Pancreas (tissue), 10 donors: Measurements from ENCODE around the gene PLK5. TPM values are rescaled to one million over a fixed set of nuclear protein-coding genes. Genes with fewer than 3 reads are reported as not detected.

ENCODE experiments used
- ATAC-seq, 4 donors: fragments of 200-7000 bp; cut with Tn5 transposase; one replicate each; pipeline versions ENCODE4 v1.8.0 to v1.9.1; 2020; ENCODE audit warnings: mild to moderate bottlenecking in 4 of 4, moderate library complexity in 4 of 4
- DNase-seq, 6 donors: peaks; one replicate each; pipeline ENCODE4 v3.0.0-alpha.2; 2020
- FAIRE-seq: peaks from 2 replicates; lab custom pipeline; 2012; peaks lifted over from hg19 to GRCh38; lab: Jason Lieb, UNC
- H3K27ac ChIP-seq, 4 donors: fragments of 200-600 bp; sonication (generic); 1 replicate in 3 of 4; 2 replicates in 1 of 4; pipeline versions ENCODE4 v1.5.0 to v1.8.0; 2020
- H3K27me3 ChIP-seq, 4 donors: fragments of 200-600 bp; one replicate each; pipeline ENCODE4 v1.8.0; 2021
- H3K36me3 ChIP-seq, 3 donors: fragments of 200-600 bp; sonication (generic) in 1 of 3; one replicate each; pipeline versions ENCODE4 v1.5.0 to v1.8.0; 2020 to 2021
- H3K4me1 ChIP-seq, 3 donors: fragments of 200-600 bp; one replicate each; pipeline ENCODE4 v1.8.0; 2021
- H3K4me3 ChIP-seq, 4 donors: fragments of 200-600 bp; sonication (generic) in 2 of 4; one replicate each; pipeline versions ENCODE4 v1.5.0 to v1.8.0; 2020 to 2021
- H3K9me3 ChIP-seq, 4 donors: fragments of 200-600 bp; one replicate each; pipeline ENCODE4 v1.8.0; 2021
- CTCF ChIP-seq, 4 donors: fragments of 200-600 bp; sonication (generic) in 3 of 4; IDR thresholded peaks; one replicate each; pipeline versions ENCODE4 v1.5.0 to v1.8.0; 2021; ENCODE audit warnings: antibody characterized with exemption in 4 of 4
- WGBS, 2 donors: extraction: QIAGEN DNeasy Blood & Tissue Kit; methylation state at CpG; one replicate each; pipeline ENCODE4 v1.1.7; 2013; 5-methylcytosine and 5-hydroxymethylcytosine counted together
- intact Hi-C, 3 donors: fragments of 100-400 bp; cut with DNase I; formaldehyde crosslinking; loops; one replicate each; pipeline versions ENCODE4 v1.11.1 to v1.14.2; 2022
- polyA plus RNA-seq, 2 donors: library from polyadenylated mRNA; stranded (reverse); fragments of 200-250 nt; gene quantifications; one replicate each; pipeline ENCODE4 v1.2.3, GENCODE V29; 2013
- total RNA-seq, 6 donors: library from RNA; stranded (reverse); fragmentation: NEBNext Ultra II Directional in 4 of 6; extraction: Animal tissue kit (Norgen Biotek cat#: 25700) in 4 of 6; gene quantifications; one replicate each; pipeline versions ENCODE4 v1.2.1 to v1.2.4, GENCODE V29; 2021 to 2023
- donor health status: healthy with polysubstance abuse.
- donor health status: DM: no; HTN: no; CAD: no; lungs with moderate emphysema.
- donor health status: DM: no; HTN: no; CAD: no.
- donor health status: control.
- donor health status: control.
- donor health status: Bipolar disorder and iron deficiency.
- donor health status: DM: yes; HTN: yes; CAD: no.
- donor health status: DM: no; HTN: no; CAD: no.
- donor health status: DM: no; HTN: no; CAD: no.
- donor health status: DM: yes; HTN: yes; CAD: no.

The PLK5 gene
- total and polyA plus RNA-seq, 8 donors: 0.11 to 0.23 TPM; not detected in 6

- FAIRE-seq: no peak
- 88 to 91% methylated on average over 11 of the region's 11 CpGs for WGBS, 2 donors
Observed at GRCh38 chr19:1488282-1488601, 35.6 kb upstream of the PLK5 start.

GRCh38 chr19:1489463-1490310 is 34.2 kb upstream of the PLK5 start:
- DNase-seq (peak in 5 of 6 donors; percentile 34 to 82 (median 58)), ATAC-seq (no peak), FAIRE-seq (no peak)
- no peaks in the 10 kb centered on the region for H3K27me3 ChIP-seq
- H3K27ac ChIP-seq: peak overlapping the region; percentile 14 to 79 (median 64)
- no peaks in the 10 kb centered on the region for H3K36me3 ChIP-seq
- TF ChIP-seq CTCF (IDR thresholded peaks at IDR 0.05): no peak
- 26 to 27% methylated on average over 35 to 37 of the region's 37 CpGs for WGBS, 2 donors
- H3K9me3 ChIP-seq: no peaks in the 10 kb centered on the region
- intact Hi-C loops: no loop called here
- H3K4me3 ChIP-seq: peak overlapping the region; percentile 34 to 63 (median 39)
- peaks cover 0 to 24% (median 12%) of the 10 kb centered on the region in 3 donors for H3K4me1 ChIP-seq

More at GRCh38 chr19:1488282-1488601, 35.6 kb upstream of the PLK5 start:
- H3K4me3 ChIP-seq: no peak overlapping the region
- no peaks in the 10 kb centered on the region for H3K9me3 ChIP-seq
- TF ChIP-seq CTCF (IDR thresholded peaks at IDR 0.05): no peak
- H3K27ac ChIP-seq: no peak overlapping the region
- peaks cover 0 to 24% (median 12%) of the 10 kb centered on the region in 3 donors for H3K4me1 ChIP-seq
- intact Hi-C loops: no loop called here
- DNase-seq: peak in 1 of 6 donors; percentile 19
- ATAC-seq: no peak
- no peaks in the 10 kb centered on the region for H3K27me3 ChIP-seq
- H3K36me3 ChIP-seq: no peaks in the 10 kb centered on the region

GRCh38 chr19:1490311-1491113 is 33.4 kb upstream of the PLK5 start, which contains the start of gene PCSK4:
PCSK4 (minus strand) TSS chr19:1490350; CDS start chr19:1490346, 4 bp downstream.
- intact Hi-C loops: no loop called here
- no peaks in the 10 kb centered on the region for H3K9me3 ChIP-seq
- peak within 1 kb of the TSS; percentile 61 to 81 (median 72) for H3K27ac ChIP-seq
- DNase-seq: peak; percentile 96 to 99 (median 99)
- FAIRE-seq: peak; percentile 97
- 1% methylated on average over 68 to 74 of the region's 74 CpGs for WGBS, 2 donors
- peak; percentile 84 to 91 (median 86) for ATAC-seq
- H3K36me3 ChIP-seq: no peaks in the 10 kb centered on the region
- TF ChIP-seq CTCF (IDR thresholded peaks at IDR 0.05): no peak
- H3K4me1 ChIP-seq: peaks cover 0 to 24% (median 12%) of the 10 kb centered on the region in 3 donors
- peak within 1 kb of the TSS; percentile 41 to 66 (median 51) for H3K4me3 ChIP-seq
- H3K27me3 ChIP-seq: no peaks in the 10 kb centered on the region

- DNase-seq (peak in 2 of 6 donors; percentile 55 to 86), ATAC-seq (no peak), FAIRE-seq (no peak)
- Histone ChIP-seq H3K9me3 (no peaks in the 10 kb centered on the region), H3K36me3 (no peaks in the 10 kb centered on the region), H3K27ac (peak within 1 kb of the TSS; percentile 61 to 81 (median 72)), H3K27me3 (no peaks in the 10 kb centered on the region), H3K4me1 (peaks cover 0 to 24% (median 12%) of the 10 kb centered on the region in 3 donors), H3K4me3 (peak within 1 kb of the TSS; percentile 41 to 66 (median 51))
- intact Hi-C loops: no loop called here
- TF ChIP-seq CTCF (IDR thresholded peaks at IDR 0.05): no peak
- 1 to 2% methylated on average over 41 to 73 of the region's 73 CpGs for WGBS, 2 donors
Observed at GRCh38 chr19:1491114-1491848, 32.6 kb upstream of the PLK5 start, which contains the start of gene REEP6. REEP6 (plus strand) TSS chr19:1491181; CDS start chr19:1491270, 89 bp downstream.
